Prostate gland (tissue), 2 donors: Measurements from ENCODE around the gene GAPT.

Source experiments
- CTCF ChIP-seq, 4 experiments: fragments of 200-600 bp in 2 of 4; fragments of 450-650 bp in 2 of 4; sonication (generic) in 2 of 4; IDR thresholded peaks; 1 replicate in 3 of 4; 2 replicates in 1 of 4; pipeline ENCODE4 v1.5.1; 2016 to 2019; ENCODE audit warnings: antibody characterized with exemption in 4 of 4, mild to moderate bottlenecking in 2 of 4, moderate library complexity in 2 of 4
- POLR2A ChIP-seq: fragments of 450-650 bp; IDR thresholded peaks from one replicate; pipeline ENCODE4 v1.6.1; 2016; ENCODE audit warnings: antibody characterized with exemption, mild to moderate bottlenecking

DNA sequence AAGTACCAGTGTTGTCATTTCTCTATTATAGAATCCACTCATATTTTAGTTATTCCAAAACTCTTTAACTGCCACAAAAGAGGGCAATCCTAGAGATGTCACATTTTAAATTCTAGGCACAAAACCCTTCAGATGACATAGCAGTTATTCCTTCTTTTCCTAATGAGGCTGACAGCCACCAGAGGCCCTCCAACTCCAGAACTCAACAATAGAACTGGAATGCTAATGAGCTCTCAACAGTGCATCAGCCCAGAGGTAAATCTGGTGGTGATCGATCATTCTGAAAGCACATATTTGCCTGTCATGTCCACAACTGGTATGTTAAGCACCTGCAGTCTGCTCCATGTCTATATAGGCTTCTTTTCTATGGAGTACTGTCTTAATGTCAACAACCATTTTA, 51.5 kb downstream of the GAPT start:
- TF ChIP-seq CTCF (IDR thresholded peaks at IDR 0.05) = no peak
- no peak for TF ChIP-seq POLR2A
